AG09319 (cell line): ENCODE results near the gene ZGPAT.

ENCODE experiments used
- DNase-seq: peaks from one replicate; pipeline ENCODE4 v3.0.0-alpha.2; 2010; ENCODE audit warnings: low read depth; ENCODE audit errors: extremely low read depth
- CTCF ChIP-seq: IDR thresholded peaks from 2 replicates; pipeline ENCODE4 v1.5.1; 2011; ENCODE audit warnings: low read depth, mild to moderate bottlenecking, inconsistent platforms, low read length, moderate library complexity

The ZGPAT gene

GRCh38 chr20:63736893-63737694, 29.3 kb downstream of the ZGPAT start:
- no peak for DNase-seq

GRCh38 chr20:63737695-63737944, 29.8 kb downstream of the ZGPAT start:
- TF ChIP-seq CTCF = no peak
- no peak for DNase-seq

More at GRCh38 chr20:63736893-63737694, 29.3 kb downstream of the ZGPAT start:
- TF ChIP-seq CTCF = no peak

GRCh38 chr20:63737945-63738686, 30.3 kb downstream of the ZGPAT start:
- TF ChIP-seq CTCF = no peak
- no peak for DNase-seq

DNA sequence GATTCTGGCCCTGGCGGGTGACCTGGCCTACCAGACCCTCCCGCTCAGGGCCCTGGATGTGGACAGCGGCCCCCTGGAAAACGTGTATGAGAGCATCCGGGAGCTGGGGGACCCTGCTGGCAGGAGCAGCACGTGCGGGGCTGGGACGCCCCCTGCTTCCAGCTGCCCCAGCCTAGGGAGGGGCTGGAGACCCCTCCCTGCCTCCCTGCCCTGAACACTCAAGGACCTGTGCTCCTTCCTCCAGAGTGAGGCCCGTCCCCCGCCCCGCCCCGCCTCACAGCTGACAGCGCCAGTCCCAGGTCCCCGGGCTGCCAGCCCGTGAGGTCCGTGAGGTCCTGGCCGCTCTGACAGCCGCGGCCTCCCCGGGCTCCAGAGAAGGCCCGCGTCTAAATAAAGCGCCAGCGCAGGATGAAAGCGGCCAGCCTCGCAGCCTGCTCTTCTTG, 30.9 kb downstream of the ZGPAT start:
- no peak for DNase-seq
- no peak for TF ChIP-seq CTCF

- TF ChIP-seq CTCF = no peak
- DNase-seq = peak; percentile 48
Measured at GRCh38 chr20:63739130-63740069, 31.6 kb downstream of the ZGPAT start, which contains the start of gene SLC2A4RG. Gene SLC2A4RG (plus strand): TSS chr20:63739776. CDS start chr20:63739913, 137 bp downstream.

GRCh38 chr20:63740070-63740626, 32.3 kb downstream of the ZGPAT start:
- DNase-seq = no peak

More at GRCh38 chr20:63740070-63740626, 32.3 kb downstream of the ZGPAT start:
- no peak for TF ChIP-seq CTCF
